Loucy (cell line): Measurements from ENCODE around the gene LDB1.
A peak's percentile ranks its signal among the peaks of the same experiment; 100 is the strongest.

ENCODE experiments used
- H2AFZ ChIP-seq: fragments of 200-600 bp; sonication (generic); 2 replicates; pipeline ENCODE4 v1.6.0; 2016; ENCODE audit warnings: antibody characterized with exemption, mild to moderate bottlenecking, low read length, moderate library complexity
- H3F3A ChIP-seq: fragments of 200-600 bp; 2 replicates; pipeline ENCODE4 v1.6.0; 2016; ENCODE audit warnings: antibody characterized with exemption, low read depth, mild to moderate bottlenecking
- H3K27me3 ChIP-seq: fragments of 200-600 bp; sonication (generic); 2 replicates; pipeline ENCODE4 v1.6.1; 2014; ENCODE audit warnings: low read length, mild to moderate bottlenecking; ENCODE audit not compliant: insufficient read depth, poor library complexity, severe bottlenecking
- H3K36me3 ChIP-seq: fragments of 200-600 bp; sonication (generic); 2 replicates; pipeline ENCODE4 v1.6.1; 2016; ENCODE audit warnings: low read length; ENCODE audit not compliant: insufficient read depth
- H3K4me1 ChIP-seq: fragments of 200-600 bp; sonication (generic); 2 replicates; pipeline ENCODE4 v1.5.1; 2014; ENCODE audit warnings: low read length, mild to moderate bottlenecking; ENCODE audit not compliant: insufficient read depth, poor library complexity, severe bottlenecking
- H3K4me2 ChIP-seq: fragments of 200-600 bp; sonication (generic); 2 replicates; pipeline ENCODE4 v1.6.0; 2014; ENCODE audit warnings: antibody characterized with exemption, low read length, low read depth, mild to moderate bottlenecking; ENCODE audit not compliant: poor library complexity, severe bottlenecking
- H3K4me3 ChIP-seq: fragments of 200-600 bp; sonication (generic); 2 replicates; pipeline ENCODE4 v1.5.1; 2014; ENCODE audit warnings: low read length, mild to moderate bottlenecking, mixed read lengths; ENCODE audit not compliant: poor library complexity, severe bottlenecking
- H3K79me2 ChIP-seq: fragments of 200-600 bp; sonication (generic); 2 replicates; pipeline ENCODE4 v1.6.1; 2014; ENCODE audit warnings: low read length; ENCODE audit not compliant: insufficient read depth
- H3K9ac ChIP-seq: fragments of 200-600 bp; sonication (generic); 2 replicates; pipeline ENCODE4 v1.6.0; 2014; ENCODE audit warnings: mild to moderate bottlenecking, low read depth, low read length, moderate library complexity; ENCODE audit not compliant: poor library complexity, severe bottlenecking
- H3K9me2 ChIP-seq: fragments of 200-600 bp; sonication (generic); replicated peaks from 2 replicates; pipeline ENCODE4 v1.6.1; 2016; ENCODE audit warnings: low read depth, low read length, mixed read lengths
- H3K9me3 ChIP-seq: fragments of 200-600 bp; sonication (generic); 2 replicates; pipeline ENCODE4 v1.6.1; 2014; ENCODE audit warnings: mild to moderate bottlenecking, antibody characterized with exemption, low read length, low read depth; ENCODE audit not compliant: insufficient read depth
- H4K20me1 ChIP-seq: fragments of 200-600 bp; sonication (generic); 2 replicates; pipeline ENCODE4 v1.6.0; 2014; ENCODE audit warnings: antibody characterized with exemption, low read length, mild to moderate bottlenecking; ENCODE audit not compliant: insufficient read depth, poor library complexity, severe bottlenecking
- CTCF ChIP-seq: fragments of 200-600 bp; sonication (generic); conservative IDR thresholded peaks from 2 replicates; pipeline ENCODE4 v1.5.1; 2014; ENCODE audit warnings: mild to moderate bottlenecking, antibody characterized with exemption, low read length
- EZH2phosphoT487 ChIP-seq: fragments of 200-600 bp; IDR thresholded peaks from 2 replicates; pipeline ENCODE4 v1.6.1; 2018; ENCODE audit warnings: antibody characterized with exemption, mild to moderate bottlenecking, moderate library complexity, borderline replicate concordance

Gene LDB1

GRCh38 chr10:102120142-102120990, at the start of gene LDB1:
LDB1 (minus strand) TSS chr10:102120368; CDS start chr10:102120110, 258 bp downstream.
- Histone ChIP-seq H3K9ac (peak within 1 kb of the TSS; percentile 94), H2AFZ (peak within 1 kb of the TSS; percentile 74), H3K4me3 (peak within 1 kb of the TSS; percentile 76), H3K4me2 (peak within 1 kb of the TSS; percentile 97), H3F3A (peaks cover 10% of the 10 kb centered on the region; the same call in 1 of the 2 replicates), H3K36me3 (no peaks in the 10 kb centered on the region), H3K9me3 (no peaks in the 10 kb centered on the region), H4K20me1 (peaks cover 19% of the 10 kb centered on the region), H3K79me2 (peaks cover 42% of the 10 kb centered on the region), H3K9me2 (no peaks in the 10 kb centered on the region), H3K27me3 (no peaks in the 10 kb centered on the region), H3K4me1 (peaks cover 45% of the 10 kb centered on the region)
- TF ChIP-seq CTCF = no peak; the same call in 1 of the 2 replicates
- TF ChIP-seq EZH2phosphoT487 = no peak

GRCh38 chr10:102167861-102168260, 47.7 kb upstream of the LDB1 start:
- H3K4me1 ChIP-seq = no peaks in the 10 kb centered on the region
- H3K79me2 ChIP-seq = no peaks in the 10 kb centered on the region; the same call in 1 of the 2 replicates
- H3K36me3 ChIP-seq = peaks cover 13% of the 10 kb centered on the region; the same call in 1 of the 2 replicates
- no peaks in the 10 kb centered on the region for H3K9me3 ChIP-seq
- H3F3A ChIP-seq = peaks cover 4% of the 10 kb centered on the region; the same call in 1 of the 2 replicates
- no peak overlapping the region for H3K4me3 ChIP-seq
- H3K9ac ChIP-seq = no peak overlapping the region
- no peak overlapping the region for H3K4me2 ChIP-seq
- H3K9me2 ChIP-seq = no peaks in the 10 kb centered on the region
- TF ChIP-seq EZH2phosphoT487 (no peak), CTCF (no peak)
- H3K27me3 ChIP-seq = no peaks in the 10 kb centered on the region
- no peak overlapping the region for H2AFZ ChIP-seq
- H4K20me1 ChIP-seq = no peaks in the 10 kb centered on the region

GRCh38 chr10:102163342-102163989, 43.3 kb upstream of the LDB1 start:
- peaks cover 4% of the 10 kb centered on the region; the same call in 1 of the 2 replicates for H3F3A ChIP-seq
- H3K9ac ChIP-seq = no peak overlapping the region
- no peaks in the 10 kb centered on the region for H3K9me3 ChIP-seq
- H4K20me1 ChIP-seq = no peaks in the 10 kb centered on the region
- H3K36me3 ChIP-seq = peaks cover 56% of the 10 kb centered on the region
- H3K9me2 ChIP-seq = no peaks in the 10 kb centered on the region
- no peak overlapping the region for H3K4me3 ChIP-seq
- no peaks in the 10 kb centered on the region for H3K27me3 ChIP-seq
- H3K4me1 ChIP-seq = no peaks in the 10 kb centered on the region
- no peak overlapping the region for H2AFZ ChIP-seq
- TF ChIP-seq CTCF (no peak), EZH2phosphoT487 (no peak)
- H3K79me2 ChIP-seq = no peaks in the 10 kb centered on the region; the same call in 1 of the 2 replicates
- no peak overlapping the region for H3K4me2 ChIP-seq
